CD4-positive, alpha-beta memory T cell (primary cell): ENCODE data around the gene ELMO1. TPM values are rescaled to one million over a fixed set of nuclear protein-coding genes. Genes with fewer than 3 reads are reported as not detected.

Source experiments
- CTCF ChIA-PET: fragments of 350-600 bp; sonication (Branson Sonifier 250); formaldehyde crosslinking; loops from one replicate; lab custom pipeline; 2021; ENCODE audit warnings: inconsistent platforms; ENCODE audit not compliant: partially characterized antibody; lab: Charles Lee
- POLR2A ChIA-PET: fragments of 350-600 bp; sonication (Branson Sonifier 250); formaldehyde crosslinking; loops from one replicate; lab custom pipeline; 2021; ENCODE audit not compliant: partially characterized antibody; lab: Charles Lee
- DNase-seq, 5 donors: peaks; one replicate each; pipeline versions ENCODE4 v3.0.0 to v3.0.0-alpha.2; 2020 to 2022; ENCODE audit warnings: mixed read lengths in 1 of 5
- H3K27ac ChIP-seq: one replicate; pipeline ENCODE4 v1.7.0; 2013; ENCODE audit warnings: low read depth, low read length
- H3K27me3 ChIP-seq: 2 replicates; pipeline ENCODE4 v1.7.0; 2013; ENCODE audit warnings: mild to moderate bottlenecking, low read length, moderate library complexity; ENCODE audit not compliant: insufficient read depth
- H3K36me3 ChIP-seq: 2 replicates; pipeline ENCODE4 v1.7.0; 2013; ENCODE audit warnings: mild to moderate bottlenecking, low read length, moderate library complexity; ENCODE audit not compliant: insufficient read depth
- H3K4me1 ChIP-seq: 2 replicates; pipeline ENCODE4 v1.7.0; 2013; ENCODE audit warnings: mild to moderate bottlenecking, low read length, moderate library complexity; ENCODE audit not compliant: insufficient read depth
- H3K4me3 ChIP-seq, 2 donors: one replicate each; pipeline ENCODE4 v1.7.0; 2013; ENCODE audit warnings: low read length in 2 of 2, mild to moderate bottlenecking in 1 of 2
- H3K9me3 ChIP-seq, 2 donors: one replicate each; pipeline ENCODE4 v1.7.0; 2013; ENCODE audit warnings: low read length in 2 of 2, control low read depth in 1 of 2; ENCODE audit not compliant: control insufficient read depth in 1 of 2
- H3K27ac Mint-ChIP-seq, 7 donors: one replicate each; pipeline ENCODE4 v1.8.0; 2020 to 2021; ENCODE audit warnings: mixed read lengths in 7 of 7, mild to moderate bottlenecking in 6 of 7, inconsistent platforms in 3 of 7, moderate library complexity in 3 of 7
- H3K27me3 Mint-ChIP-seq, 2 donors: one replicate each; pipeline ENCODE4 v1.8.0; 2020 to 2021; ENCODE audit warnings: mixed read lengths in 2 of 2
- H3K36me3 Mint-ChIP-seq, 2 donors: one replicate each; pipeline ENCODE4 v1.8.0; 2020 to 2021; ENCODE audit warnings: mixed read lengths in 2 of 2, inconsistent platforms in 1 of 2, mild to moderate bottlenecking in 1 of 2
- H3K4me1 Mint-ChIP-seq, 4 donors: one replicate each; pipeline ENCODE4 v1.8.0; 2020 to 2021; ENCODE audit warnings: mixed read lengths in 4 of 4, mild to moderate bottlenecking in 1 of 4
- H3K4me3 Mint-ChIP-seq, 8 donors: one replicate each; pipeline ENCODE4 v1.8.0; 2020 to 2021; ENCODE audit warnings: mixed read lengths in 8 of 8, mild to moderate bottlenecking in 7 of 8, moderate library complexity in 6 of 8, inconsistent platforms in 3 of 8
- H3K9me3 Mint-ChIP-seq, 8 donors: one replicate each; pipeline ENCODE4 v1.8.0; 2020 to 2021; ENCODE audit warnings: mixed read lengths in 8 of 8, mild to moderate bottlenecking in 5 of 8, inconsistent platforms in 3 of 8, moderate library complexity in 1 of 8
- intact Hi-C: fragments of 100-400 bp; cut with micrococcal nuclease; formaldehyde crosslinking; loops from one replicate; pipeline ENCODE4 v1.15.1; 2023
- polyA plus RNA-seq, 2 donors: library from polyadenylated mRNA; unstranded; fragments of 300-500 nt; fragmentation: Illumina TruSeq; gene quantifications; one replicate each; pipeline ENCODE4 v1.2.3, GENCODE V29; 2021
- total RNA-seq, 2 experiments: library from RNA; stranded (reverse); gene quantifications; one replicate each; pipeline ENCODE4 v1.2.3, GENCODE V29; 2021

The ELMO1 gene
- total and polyA plus RNA-seq, 4 experiments from 2014 or later: 45.1 to 131 (median 111) TPM

GRCh38 chr7:37367010-37367409, 81.7 kb downstream of the ELMO1 start:
- Mint-ChIP-seq H3K36me3 (peaks cover 0 to 6% of the 10 kb centered on the region in 2 donors), H3K9me3 (no peaks in the 10 kb centered on the region), H3K4me3 (peak overlapping the region in 2 of 8 donors; percentile 7 to 16), H3K4me1 (peaks cover 55 to 76% (median 65%) of the 10 kb centered on the region in 4 donors), H3K27me3 (no peaks in the 10 kb centered on the region), H3K27ac (peak overlapping the region in 1 of 7 donors; percentile 9)
- H3K9me3 ChIP-seq: no peaks in the 10 kb centered on the region
- no peaks in the 10 kb centered on the region for H3K27me3 ChIP-seq
- H3K36me3 ChIP-seq: no peaks in the 10 kb centered on the region
- no peak overlapping the region for H3K27ac ChIP-seq
- H3K4me3 ChIP-seq: no peak overlapping the region
- POLR2A ChIA-PET: no interaction called here
- CTCF ChIA-PET: no interaction called here
- H3K4me1 ChIP-seq: peaks cover 58% of the 10 kb centered on the region
- intact Hi-C loops: loop anchor here (5.0 kb wide), 1 partner anchor 45 kb away; no protein-coding TSS in a partner anchor
- no peak for DNase-seq

GRCh38 chr7:37366445-37366844, 82.2 kb downstream of the ELMO1 start:
- intact Hi-C loops: loop anchor here (5.0 kb wide), 1 partner anchor 46 kb away; no protein-coding TSS in a partner anchor

DNA sequence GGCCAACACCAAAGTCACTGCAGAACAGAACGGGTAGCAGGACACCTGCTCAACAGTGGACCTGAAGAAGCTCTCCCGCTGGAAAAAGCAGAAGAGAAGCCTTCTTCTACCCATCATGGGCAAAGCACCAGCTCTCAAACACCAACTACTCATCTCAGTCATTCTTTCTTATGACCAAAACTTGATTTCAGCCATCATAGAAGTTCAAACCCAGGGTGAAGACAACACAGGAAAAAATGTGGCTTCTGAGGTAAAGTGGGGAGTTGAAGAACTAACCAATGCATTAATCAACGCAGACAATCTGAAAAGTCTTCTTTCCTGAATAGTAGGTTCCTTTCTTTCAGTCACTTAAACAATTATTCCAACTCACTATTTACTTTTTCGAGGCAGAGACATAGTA, 83.3 kb downstream of the ELMO1 start:
- Histone ChIP-seq H3K27ac (no peak overlapping the region), H3K36me3 (no peaks in the 10 kb centered on the region), H3K27me3 (no peaks in the 10 kb centered on the region), H3K4me3 (no peak overlapping the region), H3K9me3 (no peaks in the 10 kb centered on the region), H3K4me1 (peaks cover 56% of the 10 kb centered on the region)
- peaks cover 60 to 86% (median 71%) of the 10 kb centered on the region in 4 donors for H3K4me1 Mint-ChIP-seq
- peak overlapping the region in 3 of 7 donors; percentile 37 to 66 (median 49) for H3K27ac Mint-ChIP-seq
- peak in 1 of 5 donors; percentile 28 for DNase-seq
- intact Hi-C loops: loop anchor here (2.0 to 5.0 kb wide), 2 partner anchors 13 to 47 kb away; no protein-coding TSS in a partner anchor
- CTCF ChIA-PET: interaction anchor here (0.8 to 1.5 kb wide), 4 partner anchors 8 to 924 kb away, joined by 3 to 6 read pairs (median 4); no protein-coding TSS in a partner anchor
- POLR2A ChIA-PET: interaction anchor here (1.1 to 1.5 kb wide), 3 partner anchors 12 to 84 kb away, joined by 4 to 6 read pairs (median 5); partner anchors contain the start of gene ELMO1
- H3K9me3 Mint-ChIP-seq: no peaks in the 10 kb centered on the region
- H3K4me3 Mint-ChIP-seq: peak overlapping the region in 6 of 8 donors; percentile 3 to 67 (median 42)
- H3K27me3 Mint-ChIP-seq: no peaks in the 10 kb centered on the region
- peaks cover 0 to 3% of the 10 kb centered on the region in 2 donors for H3K36me3 Mint-ChIP-seq

More at GRCh38 chr7:37366445-37366844, 82.2 kb downstream of the ELMO1 start:
- Histone ChIP-seq H3K36me3 (no peaks in the 10 kb centered on the region), H3K4me1 (peaks cover 54% of the 10 kb centered on the region), H3K9me3 (no peaks in the 10 kb centered on the region), H3K4me3 (no peak overlapping the region), H3K27ac (no peak overlapping the region), H3K27me3 (no peaks in the 10 kb centered on the region)
- Mint-ChIP-seq H3K4me1 (peaks cover 55 to 80% (median 67%) of the 10 kb centered on the region in 4 donors), H3K27me3 (no peaks in the 10 kb centered on the region), H3K27ac (peak overlapping the region in 1 of 7 donors; percentile 19), H3K9me3 (no peaks in the 10 kb centered on the region), H3K36me3 (peaks cover 0 to 6% of the 10 kb centered on the region in 2 donors), H3K4me3 (peak overlapping the region in 3 of 8 donors; percentile 52 to 63 (median 56))
- POLR2A ChIA-PET: no interaction called here
- CTCF ChIA-PET: no interaction called here
- no peak for DNase-seq

DNA sequence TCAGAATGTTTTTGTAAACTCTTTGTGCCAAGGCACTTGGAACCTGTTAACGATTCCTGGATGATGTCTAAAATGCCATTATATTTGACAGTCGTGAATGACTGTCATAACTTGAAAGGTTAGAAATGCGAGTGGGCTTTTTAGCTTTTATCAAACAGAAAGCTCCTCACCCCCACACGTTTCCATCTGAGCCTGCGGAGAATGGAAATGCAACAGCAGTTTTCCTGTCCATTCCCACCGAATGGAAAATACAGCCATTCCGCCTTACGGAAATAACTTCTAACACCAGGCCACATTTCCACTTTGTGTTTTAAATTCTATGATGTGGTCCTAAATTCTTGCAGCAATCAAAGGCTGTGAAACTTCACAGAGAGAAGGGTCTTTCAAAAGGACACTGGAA, 83.8 kb downstream of the ELMO1 start:
- intact Hi-C loops: loop anchor here (2.0 to 5.0 kb wide), 2 partner anchors 14 to 47 kb away; no protein-coding TSS in a partner anchor
- no peak for DNase-seq
- no peaks in the 10 kb centered on the region for H3K27me3 Mint-ChIP-seq
- POLR2A ChIA-PET: interaction anchor here (1.1 to 1.5 kb wide), 3 partner anchors 11 to 84 kb away, joined by 4 to 6 read pairs (median 5); partner anchors contain the start of gene ELMO1
- Histone ChIP-seq H3K27ac (no peak overlapping the region), H3K36me3 (no peaks in the 10 kb centered on the region), H3K4me3 (no peak overlapping the region), H3K27me3 (no peaks in the 10 kb centered on the region), H3K4me1 (peaks cover 62% of the 10 kb centered on the region), H3K9me3 (no peaks in the 10 kb centered on the region)
- peaks cover 0 to 2% of the 10 kb centered on the region in 2 donors for H3K36me3 Mint-ChIP-seq
- peaks cover 59 to 86% (median 71%) of the 10 kb centered on the region in 4 donors for H3K4me1 Mint-ChIP-seq
- H3K27ac Mint-ChIP-seq: peak overlapping the region in 1 of 7 donors; percentile 49
- CTCF ChIA-PET: interaction anchor here (0.8 to 1.5 kb wide), 4 partner anchors 9 to 923 kb away, joined by 3 to 6 read pairs (median 4); no protein-coding TSS in a partner anchor
- H3K9me3 Mint-ChIP-seq: no peaks in the 10 kb centered on the region
- H3K4me3 Mint-ChIP-seq: peak overlapping the region in 5 of 8 donors; percentile 2 to 72 (median 49)

DNA sequence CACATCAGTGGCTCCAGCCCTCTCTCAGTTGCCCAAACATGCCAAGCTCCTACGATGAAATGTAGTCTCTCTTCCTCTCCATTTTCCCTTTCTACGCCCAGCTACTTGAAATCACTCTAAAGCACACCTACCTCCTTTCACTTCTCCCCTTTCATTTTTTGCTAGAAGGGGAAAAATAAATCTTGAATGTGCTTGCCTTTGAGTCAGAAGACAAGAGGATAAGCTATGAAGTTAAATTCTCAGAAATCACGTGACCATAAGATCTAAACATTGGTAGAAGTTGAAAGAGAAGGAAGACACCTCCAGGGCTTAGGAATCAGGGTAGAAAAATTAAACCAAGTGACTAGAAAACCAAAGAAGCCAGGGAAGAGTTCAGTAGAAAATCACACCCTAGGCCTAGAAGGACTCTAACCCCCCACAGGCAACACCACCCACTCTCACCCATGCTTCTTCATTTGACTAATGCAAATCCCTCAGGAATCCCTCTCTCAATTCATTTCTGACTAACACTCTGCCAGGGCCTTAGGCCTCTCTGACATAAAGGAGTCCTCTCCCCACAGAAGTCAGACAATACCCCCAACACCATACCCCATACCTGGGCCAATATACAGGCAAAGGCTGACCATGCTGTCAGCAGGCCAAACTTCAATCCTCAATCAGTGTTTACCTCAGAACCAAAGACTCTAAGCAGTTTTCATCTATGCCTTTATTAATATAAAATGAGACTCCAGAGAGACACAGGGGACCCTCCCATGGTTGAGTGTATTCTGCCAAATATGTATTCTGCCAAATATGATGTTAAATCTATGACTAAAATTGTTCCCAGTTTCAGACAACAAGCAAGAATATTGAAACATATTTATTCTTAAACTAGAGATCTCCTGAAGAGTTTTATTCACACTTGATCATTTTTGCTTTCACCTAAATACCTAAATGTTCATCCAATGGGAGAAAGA, 84.8 kb downstream of the ELMO1 start:
- H3K27ac ChIP-seq: peak overlapping the region; percentile 6
- intact Hi-C loops: loop anchor here (2.0 kb wide), 1 partner anchor 15 kb away; no protein-coding TSS in a partner anchor
- CTCF ChIA-PET: interaction anchor here (0.6 to 1.7 kb wide), 3 partner anchors 10 to 79 kb away, joined by 3 to 7 read pairs (median 4); no protein-coding TSS in a partner anchor

GRCh38 chr7:37362802-37363201, 85.9 kb downstream of the ELMO1 start:
- H3K27me3 Mint-ChIP-seq: no peaks in the 10 kb centered on the region
- peak overlapping the region in 7 of 8 donors; percentile 30 to 72 (median 59) for H3K4me3 Mint-ChIP-seq
- peaks cover 77% of the 10 kb centered on the region for H3K4me1 ChIP-seq
- no peaks in the 10 kb centered on the region for H3K9me3 ChIP-seq
- no peaks in the 10 kb centered on the region for H3K9me3 Mint-ChIP-seq
- no peaks in the 10 kb centered on the region for H3K36me3 ChIP-seq
- H3K4me1 Mint-ChIP-seq: peaks cover 60 to 94% (median 79%) of the 10 kb centered on the region in 4 donors
- intact Hi-C loops: no loop called here
- DNase-seq: no peak
- POLR2A ChIA-PET: interaction anchor here (2.3 to 4.8 kb wide), 2 partner anchors 9 to 86 kb away, joined by 12 to 24 read pairs; partner anchors contain the start of gene ELMO1
- H3K4me3 ChIP-seq: no peak overlapping the region
- peak overlapping the region in 6 of 7 donors; percentile 59 to 92 (median 86) for H3K27ac Mint-ChIP-seq
- no peaks in the 10 kb centered on the region for H3K27me3 ChIP-seq
- peaks cover 0 to 3% of the 10 kb centered on the region in 2 donors for H3K36me3 Mint-ChIP-seq
- peak overlapping the region; percentile 6 for H3K27ac ChIP-seq
- CTCF ChIA-PET: interaction anchor here (1.4 to 1.7 kb wide), 2 partner anchors 9 to 78 kb away, joined by 4 to 7 read pairs; no protein-coding TSS in a partner anchor

More for the DNA sequence above, 84.8 kb downstream of the ELMO1 start:
- H3K9me3 Mint-ChIP-seq: no peaks in the 10 kb centered on the region
- H3K27me3 ChIP-seq: no peaks in the 10 kb centered on the region
- H3K4me1 ChIP-seq: peaks cover 72% of the 10 kb centered on the region
- H3K36me3 ChIP-seq: no peaks in the 10 kb centered on the region
- POLR2A ChIA-PET: interaction anchor here (1.5 to 4.8 kb wide), 3 partner anchors 10 to 85 kb away, joined by 6 to 24 read pairs (median 12); partner anchors contain the start of gene ELMO1
- H3K27me3 Mint-ChIP-seq: no peaks in the 10 kb centered on the region
- H3K36me3 Mint-ChIP-seq: peaks cover 0 to 3% of the 10 kb centered on the region in 2 donors
- peaks cover 62 to 92% (median 76%) of the 10 kb centered on the region in 4 donors for H3K4me1 Mint-ChIP-seq
- peak overlapping the region; percentile 59 to 92 (median 85) for H3K27ac Mint-ChIP-seq
- no peaks in the 10 kb centered on the region for H3K9me3 ChIP-seq
- peak overlapping the region; percentile 30 to 72 (median 59) for H3K4me3 Mint-ChIP-seq
- H3K4me3 ChIP-seq: no peak overlapping the region
- DNase-seq: no peak
